Fibroblast of skin of right quadriceps (primary cell): Measurements from ENCODE around the gene FZD8.
"Not testable (repeated sequence)": the region's sequence is repeated elsewhere in the genome, so short reads cannot be mapped to it uniquely, and the experiment has no call there.

Source experiments
- DNase-seq: peaks from one replicate; pipeline ENCODE4 v3.0.0-alpha.2; 2013

Gene FZD8

GRCh38 chr10:35642035-35642792 lies at the start of gene FZD8:
Gene FZD8, minus strand, starts transcription at chr10:35642296. Its CDS starts 867 bp downstream, at chr10:35641429.
- DNase-seq, result peak; percentile 89

- DNase-seq, result no peak
Measured at GRCh38 chr10:35691522-35692236, 49.6 kb upstream of the FZD8 start.

GRCh38 chr10:35690534-35690933 lies 48.4 kb upstream of the FZD8 start:
- no peak for DNase-seq

GRCh38 chr10:35685858-35686257 lies 43.8 kb upstream of the FZD8 start:
- DNase-seq, result not testable (repeated sequence)

GRCh38 chr10:35685402-35685801 lies 43.3 kb upstream of the FZD8 start:
- no peak for DNase-seq

- no peak for DNase-seq
Measured at GRCh38 chr10:35684586-35684985, 42.5 kb upstream of the FZD8 start.

GRCh38 chr10:35675846-35676245 lies 33.8 kb upstream of the FZD8 start:
- no peak for DNase-seq

- DNase-seq, result no peak
Measured at GRCh38 chr10:35674843-35675242, 32.7 kb upstream of the FZD8 start.

- DNase-seq, result no peak
Measured at GRCh38 chr10:35668865-35669650, 27.0 kb upstream of the FZD8 start.

- no peak for DNase-seq
Measured at GRCh38 chr10:35667971-35668370, 25.9 kb upstream of the FZD8 start.

- no peak for DNase-seq
Measured at GRCh38 chr10:35667270-35667889, 25.3 kb upstream of the FZD8 start.

- no peak for DNase-seq
Measured at GRCh38 chr10:35661236-35661635, 19.1 kb upstream of the FZD8 start.

- no peak for DNase-seq
Measured at GRCh38 chr10:35659456-35659855, 17.4 kb upstream of the FZD8 start.

GRCh38 chr10:35657621-35658020 lies 15.5 kb upstream of the FZD8 start:
- DNase-seq, result no peak

- DNase-seq, result no peak
Measured at GRCh38 chr10:35652824-35653223, 10.7 kb upstream of the FZD8 start.

GRCh38 chr10:35650894-35651293 lies 8.8 kb upstream of the FZD8 start:
- no peak for DNase-seq

- no peak for DNase-seq
Measured at GRCh38 chr10:35644050-35644950, 2.2 kb upstream of the FZD8 start.

GRCh38 chr10:35643151-35644049 lies 1.3 kb upstream of the FZD8 start:
- peak; percentile 39 for DNase-seq

GRCh38 chr10:35642793-35643114 lies 658 bp upstream of the FZD8 start:
- no peak for DNase-seq

- DNase-seq, result peak; percentile 38
Measured at GRCh38 chr10:35641676-35642034, 441 bp downstream of the FZD8 start.
